Caco-2 (cell line): ENCODE results near the gene CAMK1D. TPM values are rescaled to one million over a fixed set of nuclear protein-coding genes. Genes with fewer than 3 reads are reported as not detected.

Experiments
- BruUV-seq: library from RNA; stranded (reverse); fragments of 400-500 nt; replicated peaks from 2 replicates; lab custom pipeline; 2021; lab: Mats Ljungman, UMichigan
- CTCF ChIA-PET: fragments of 300-600 bp; sonication (Branson Sonifier 250); formaldehyde crosslinking; loops from one replicate; lab custom pipeline; 2022; ENCODE audit warnings: antibody characterized with exemption; lab: Charles Lee
- POLR2A ChIA-PET: fragments of 300-600 bp; sonication (Branson Sonifier 250); formaldehyde crosslinking; loops from one replicate; lab custom pipeline; 2022; ENCODE audit warnings: antibody characterized with exemption; lab: Charles Lee
- DNase-seq, 2 experiments: peaks; one replicate each; pipeline versions ENCODE4 v3.0.0 to v3.0.0-alpha.2; 2020 to 2022
- H3K27me3 ChIP-seq: replicated peaks from 2 replicates; pipeline ENCODE4 v1.6.0; 2011; ENCODE audit warnings: low read length; ENCODE audit not compliant: control insufficient read depth, insufficient read depth
- H3K36me3 ChIP-seq: 2 replicates; pipeline ENCODE4 v1.5.1; 2011; ENCODE audit warnings: low read length; ENCODE audit not compliant: control insufficient read depth, insufficient read depth
- H3K4me1 ChIP-seq: fragments of 250-450 bp; sonication (Bioruptor Pico); 2 replicates; pipeline ENCODE4 v1.5.1; 2020; ENCODE audit warnings: mild to moderate bottlenecking
- H3K4me3 ChIP-seq: 2 replicates; pipeline ENCODE4 v1.5.1; 2011; ENCODE audit warnings: low read depth, mild to moderate bottlenecking, control low read depth, low read length
- H3K9me3 ChIP-seq: fragments of 250-450 bp; sonication (Bioruptor Pico); 2 replicates; pipeline ENCODE4 v1.5.1; 2020; ENCODE audit warnings: mild to moderate bottlenecking, moderate library complexity
- H3K27ac Mint-ChIP-seq: one replicate; pipeline ENCODE4 v1.8.0; 2022; ENCODE audit warnings: mixed read lengths; ENCODE audit not compliant: unreplicated experiment
- H3K27me3 Mint-ChIP-seq: one replicate; pipeline ENCODE4 v1.8.0; 2022; ENCODE audit warnings: mixed read lengths; ENCODE audit not compliant: insufficient read depth, unreplicated experiment
- H3K36me3 Mint-ChIP-seq: one replicate; pipeline ENCODE4 v1.8.0; 2022; ENCODE audit warnings: mild to moderate bottlenecking, mixed read lengths; ENCODE audit not compliant: insufficient read depth, unreplicated experiment
- H3K4me1 Mint-ChIP-seq: one replicate; pipeline ENCODE4 v1.8.0; 2022; ENCODE audit warnings: low read depth, mixed read lengths; ENCODE audit not compliant: unreplicated experiment
- H3K4me3 Mint-ChIP-seq: one replicate; pipeline ENCODE4 v1.8.0; 2022; ENCODE audit warnings: mild to moderate bottlenecking, moderate library complexity, mixed read lengths; ENCODE audit not compliant: unreplicated experiment
- H3K9me3 Mint-ChIP-seq: one replicate; pipeline ENCODE4 v1.8.0; 2022; ENCODE audit warnings: mixed read lengths; ENCODE audit not compliant: unreplicated experiment
- intact Hi-C: fragments of 100-400 bp; cut with micrococcal nuclease; formaldehyde crosslinking; loops from one replicate; pipeline ENCODE4 v1.10.0; 2022; ENCODE audit not compliant: unreplicated experiment
- total RNA-seq: library from RNA; stranded (reverse); gene quantifications from 2 replicates; pipeline ENCODE4 v1.2.3, GENCODE V29; 2022
- TF ChIP-seq, protein P1 (sequence below), 2 experiments: fragments of 200-600 bp in 1 of 2; IDR thresholded peaks; 1 replicate in 1 of 2; 2 replicates in 1 of 2; pipeline versions ENCODE4 v1.5.1 to v1.8.0; 2011 to 2022; ENCODE audit warnings: antibody characterized with exemption in 1 of 2, control low read depth in 1 of 2, inconsistent platforms in 1 of 2, low read depth in 1 of 2, low read length in 1 of 2, mild to moderate bottlenecking in 1 of 2, moderate library complexity in 1 of 2; ENCODE audit not compliant: insufficient read depth in 1 of 2, severe bottlenecking in 1 of 2, unreplicated experiment in 1 of 2

Gene CAMK1D
- total RNA-seq, 1 experiment from 2014 or later, result 10.9 TPM

- intact Hi-C loops, result no loop called here
- Mint-ChIP-seq H3K9me3 (no peaks in the 10 kb centered on the region), H3K36me3 (no peaks in the 10 kb centered on the region), H3K4me3 (no peak overlapping the region), H3K27me3 (no peaks in the 10 kb centered on the region), H3K4me1 (peaks cover 7% of the 10 kb centered on the region), H3K27ac (no peak overlapping the region)
- TF ChIP-seq, protein P1, sequence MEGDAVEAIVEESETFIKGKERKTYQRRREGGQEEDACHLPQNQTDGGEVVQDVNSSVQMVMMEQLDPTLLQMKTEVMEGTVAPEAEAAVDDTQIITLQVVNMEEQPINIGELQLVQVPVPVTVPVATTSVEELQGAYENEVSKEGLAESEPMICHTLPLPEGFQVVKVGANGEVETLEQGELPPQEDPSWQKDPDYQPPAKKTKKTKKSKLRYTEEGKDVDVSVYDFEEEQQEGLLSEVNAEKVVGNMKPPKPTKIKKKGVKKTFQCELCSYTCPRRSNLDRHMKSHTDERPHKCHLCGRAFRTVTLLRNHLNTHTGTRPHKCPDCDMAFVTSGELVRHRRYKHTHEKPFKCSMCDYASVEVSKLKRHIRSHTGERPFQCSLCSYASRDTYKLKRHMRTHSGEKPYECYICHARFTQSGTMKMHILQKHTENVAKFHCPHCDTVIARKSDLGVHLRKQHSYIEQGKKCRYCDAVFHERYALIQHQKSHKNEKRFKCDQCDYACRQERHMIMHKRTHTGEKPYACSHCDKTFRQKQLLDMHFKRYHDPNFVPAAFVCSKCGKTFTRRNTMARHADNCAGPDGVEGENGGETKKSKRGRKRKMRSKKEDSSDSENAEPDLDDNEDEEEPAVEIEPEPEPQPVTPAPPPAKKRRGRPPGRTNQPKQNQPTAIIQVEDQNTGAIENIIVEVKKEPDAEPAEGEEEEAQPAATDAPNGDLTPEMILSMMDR (IDR thresholded peaks at IDR 0.05; ENCODE audit: insufficient read depth in 1 of 2, low read depth in 1 of 2, low read length in 1 of 2, severe bottlenecking in 1 of 2, unreplicated experiment in 1 of 2), result no peak
- Histone ChIP-seq H3K4me1 (peaks cover 9% of the 10 kb centered on the region; the same call in 1 of the 2 replicates), H3K4me3 (no peak overlapping the region), H3K9me3 (no peaks in the 10 kb centered on the region), H3K36me3 (no peaks in the 10 kb centered on the region), H3K27me3 (no peaks in the 10 kb centered on the region)
- ChIA-PET POLR2A (no interaction called here), CTCF (no interaction called here)
- no peak for DNase-seq
- BruUV-seq, result no TSS peak
These were observed 340.5 kb downstream of the CAMK1D start for GRCh38 chr10:12689893-12690292.

DNA sequence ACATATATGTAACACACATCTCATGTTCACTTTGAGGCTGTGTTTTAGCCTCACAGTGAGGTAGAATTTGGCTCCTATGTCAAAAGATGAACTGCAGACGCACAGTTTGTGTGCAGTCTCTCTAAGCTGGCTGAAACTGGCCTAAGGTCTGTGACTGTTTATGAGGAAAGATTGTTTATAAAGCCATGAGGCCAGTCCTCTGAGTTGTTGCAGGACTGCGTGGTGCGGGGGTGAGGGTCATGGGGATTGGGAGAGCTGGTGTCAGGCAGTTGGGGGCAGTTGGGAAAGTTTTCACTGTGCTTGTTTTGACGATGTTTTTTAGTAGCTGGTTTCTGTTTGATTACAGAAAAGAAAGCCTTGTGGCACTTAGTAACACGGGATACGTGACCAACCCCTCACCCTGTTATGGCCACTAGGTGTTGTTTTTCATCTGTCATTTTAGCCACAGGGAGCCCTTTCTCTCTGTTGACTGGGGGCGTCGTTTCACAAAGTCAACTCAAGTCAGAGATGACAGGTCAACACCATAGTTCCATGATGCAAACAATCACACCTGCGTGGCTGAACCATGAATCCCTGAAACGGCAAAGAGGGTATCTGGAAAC lies 341.3 kb downstream of the CAMK1D start:
- ChIA-PET POLR2A (no interaction called here), CTCF (no interaction called here)
- BruUV-seq, result no TSS peak
- no peak overlapping the region for H3K4me3 Mint-ChIP-seq
- no peaks in the 10 kb centered on the region for H3K27me3 Mint-ChIP-seq
- TF ChIP-seq, protein P1 (IDR thresholded peaks at IDR 0.05; ENCODE audit: insufficient read depth in 1 of 2, low read depth in 1 of 2, low read length in 1 of 2, severe bottlenecking in 1 of 2, unreplicated experiment in 1 of 2), result no peak
- H3K9me3 Mint-ChIP-seq, result no peaks in the 10 kb centered on the region
- no peaks in the 10 kb centered on the region for H3K9me3 ChIP-seq
- DNase-seq, result no peak
- intact Hi-C loops, result no loop called here
- H3K4me1 ChIP-seq, result peaks cover 9% of the 10 kb centered on the region; the same call in 1 of the 2 replicates
- H3K27me3 ChIP-seq, result no peaks in the 10 kb centered on the region
- no peaks in the 10 kb centered on the region for H3K36me3 ChIP-seq
- no peaks in the 10 kb centered on the region for H3K36me3 Mint-ChIP-seq
- no peak overlapping the region for H3K27ac Mint-ChIP-seq
- H3K4me3 ChIP-seq, result no peak overlapping the region
- H3K4me1 Mint-ChIP-seq, result peaks cover 7% of the 10 kb centered on the region

DNA sequence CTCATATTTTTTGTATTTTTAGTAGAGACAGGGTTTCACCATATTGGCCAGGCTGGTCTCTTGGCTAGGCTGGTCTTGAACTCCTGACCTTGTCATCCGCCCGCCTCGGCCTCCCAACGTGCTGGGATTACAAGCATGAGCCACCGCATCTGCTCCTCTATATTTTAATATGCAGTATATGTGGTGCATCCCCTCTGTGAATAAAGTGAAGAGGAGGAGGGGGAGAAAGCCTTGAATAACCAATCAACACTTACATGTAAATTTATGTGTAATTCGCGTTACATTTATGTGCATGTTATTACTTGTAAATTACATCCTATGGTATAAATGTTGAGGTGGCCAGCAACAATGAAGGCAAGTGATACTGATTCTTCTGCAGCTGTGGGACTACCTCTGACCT lies 342.2 kb downstream of the CAMK1D start:
- no peaks in the 10 kb centered on the region for H3K27me3 ChIP-seq
- no peaks in the 10 kb centered on the region for H3K9me3 ChIP-seq
- Mint-ChIP-seq H3K27ac (no peak overlapping the region), H3K4me3 (no peak overlapping the region), H3K9me3 (no peaks in the 10 kb centered on the region), H3K4me1 (peaks cover 7% of the 10 kb centered on the region), H3K27me3 (no peaks in the 10 kb centered on the region), H3K36me3 (no peaks in the 10 kb centered on the region)
- TF ChIP-seq, protein P1 (IDR thresholded peaks at IDR 0.05; ENCODE audit: insufficient read depth in 1 of 2, low read depth in 1 of 2, low read length in 1 of 2, severe bottlenecking in 1 of 2, unreplicated experiment in 1 of 2), result no peak
- ChIA-PET POLR2A (no interaction called here), CTCF (no interaction called here)
- no peak for DNase-seq
- intact Hi-C loops, result no loop called here
- no peak overlapping the region for H3K4me3 ChIP-seq
- H3K36me3 ChIP-seq, result no peaks in the 10 kb centered on the region
- BruUV-seq, result no TSS peak
- peaks cover 9% of the 10 kb centered on the region; the same call in 1 of the 2 replicates for H3K4me1 ChIP-seq
